Mucosa of rectum (tissue), 2 donors: ENCODE data around the gene DAG1.

ENCODE experiments used
- H3K27ac ChIP-seq, 2 donors: one replicate each; pipeline ENCODE4 v1.7.0; 2013; ENCODE audit warnings: inconsistent platforms in 2 of 2, low read depth in 2 of 2, low read length in 2 of 2
- H3K27me3 ChIP-seq, 2 donors: one replicate each; pipeline ENCODE4 v1.7.0; 2013; ENCODE audit warnings: low read length in 2 of 2; ENCODE audit not compliant: control insufficient read depth in 2 of 2, insufficient read depth in 2 of 2
- H3K36me3 ChIP-seq, 2 donors: one replicate each; pipeline ENCODE4 v1.7.0; 2013; ENCODE audit warnings: low read length in 2 of 2; ENCODE audit not compliant: control insufficient read depth in 2 of 2, insufficient read depth in 2 of 2
- H3K4me1 ChIP-seq, 2 donors: one replicate each; pipeline ENCODE4 v1.7.0; 2013; ENCODE audit warnings: low read length in 2 of 2, mild to moderate bottlenecking in 1 of 2; ENCODE audit not compliant: control insufficient read depth in 2 of 2, insufficient read depth in 2 of 2
- H3K4me3 ChIP-seq, 2 donors: one replicate each; pipeline ENCODE4 v1.7.0; 2013; ENCODE audit warnings: low read length in 2 of 2
- H3K9ac ChIP-seq, 2 donors: one replicate each; pipeline ENCODE4 v1.7.0; 2013; ENCODE audit warnings: low read length in 2 of 2, low read depth in 1 of 2, mild to moderate bottlenecking in 1 of 2
- H3K9me3 ChIP-seq, 2 donors: one replicate each; pipeline ENCODE4 v1.7.0; 2013; ENCODE audit warnings: low read length in 2 of 2; ENCODE audit not compliant: control insufficient read depth in 2 of 2
- donor health status: healthy.
- donor health status: Normal muscosa, but diverticular disease.

DAG1 gene

DNA sequence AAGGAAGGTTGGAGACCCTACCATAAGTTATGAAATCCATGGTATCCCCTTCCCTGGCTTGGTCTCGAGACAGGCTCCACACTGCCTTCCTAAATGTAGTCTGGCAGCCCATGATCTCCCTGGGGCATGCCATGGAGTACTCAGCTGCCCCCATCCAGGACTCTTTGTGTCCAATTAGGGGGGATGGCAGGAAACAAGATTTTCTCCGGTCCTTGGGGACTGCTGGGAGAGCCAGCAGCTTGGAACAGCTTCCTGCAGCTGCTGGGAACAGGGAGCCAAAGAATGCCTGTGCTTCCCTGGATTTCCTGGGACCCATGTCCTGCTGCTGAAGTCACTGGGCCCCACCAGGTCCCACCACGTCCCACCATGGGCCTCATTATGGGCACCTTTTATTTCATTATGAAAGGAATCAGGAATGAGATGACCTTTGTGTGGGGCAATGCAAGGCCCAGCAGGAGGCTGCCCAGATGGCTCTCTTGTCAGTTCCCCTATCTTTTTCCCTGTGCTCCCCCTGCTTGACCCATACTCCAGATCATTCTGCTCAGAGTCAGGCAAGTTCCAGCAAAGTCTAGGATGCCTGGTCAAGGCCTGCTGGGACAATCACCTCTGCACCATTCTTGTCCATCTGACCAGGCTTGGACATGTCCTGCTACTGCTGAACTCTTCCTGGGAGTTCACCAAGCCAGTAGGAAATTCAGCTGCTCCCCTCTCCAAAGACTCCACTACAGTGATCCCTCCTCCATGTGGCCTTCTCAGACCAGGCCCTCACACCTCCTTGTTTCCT lies 15.0 kb upstream of the DAG1 start:
- Histone ChIP-seq H3K36me3 (no peaks in the 10 kb centered on the region), H3K9ac (no peak overlapping the region), H3K27ac (no peak overlapping the region), H3K4me3 (no peak overlapping the region), H3K4me1 (no peaks in the 10 kb centered on the region), H3K27me3 (no peaks in the 10 kb centered on the region), H3K9me3 (no peaks in the 10 kb centered on the region)

DNA sequence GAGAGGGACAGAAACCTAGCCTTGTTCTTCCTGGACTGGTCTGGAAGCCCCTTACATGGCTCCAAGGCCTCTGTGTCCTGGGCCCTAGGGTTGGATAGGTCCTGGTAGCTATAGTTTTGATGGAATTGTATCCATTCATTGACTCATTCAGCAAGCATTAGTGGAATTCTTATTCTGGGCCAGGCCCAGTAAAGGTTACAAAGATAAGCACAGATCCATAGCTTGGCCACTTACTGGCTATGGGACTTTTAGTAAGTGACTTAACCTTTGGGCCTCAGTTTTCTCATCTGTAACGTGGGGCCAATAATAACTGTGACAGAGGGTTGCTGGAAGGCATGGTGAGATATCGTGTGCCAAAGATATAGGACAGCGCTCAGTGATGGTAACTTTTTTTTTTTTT lies 13.6 kb upstream of the DAG1 start:
- H3K9ac ChIP-seq = no peak overlapping the region
- H3K9me3 ChIP-seq = no peaks in the 10 kb centered on the region
- H3K36me3 ChIP-seq = no peaks in the 10 kb centered on the region
- H3K4me1 ChIP-seq = peaks cover 0 to 2% of the 10 kb centered on the region in 2 donors
- no peak overlapping the region for H3K27ac ChIP-seq
- H3K27me3 ChIP-seq = no peaks in the 10 kb centered on the region
- H3K4me3 ChIP-seq = no peak overlapping the region

DNA sequence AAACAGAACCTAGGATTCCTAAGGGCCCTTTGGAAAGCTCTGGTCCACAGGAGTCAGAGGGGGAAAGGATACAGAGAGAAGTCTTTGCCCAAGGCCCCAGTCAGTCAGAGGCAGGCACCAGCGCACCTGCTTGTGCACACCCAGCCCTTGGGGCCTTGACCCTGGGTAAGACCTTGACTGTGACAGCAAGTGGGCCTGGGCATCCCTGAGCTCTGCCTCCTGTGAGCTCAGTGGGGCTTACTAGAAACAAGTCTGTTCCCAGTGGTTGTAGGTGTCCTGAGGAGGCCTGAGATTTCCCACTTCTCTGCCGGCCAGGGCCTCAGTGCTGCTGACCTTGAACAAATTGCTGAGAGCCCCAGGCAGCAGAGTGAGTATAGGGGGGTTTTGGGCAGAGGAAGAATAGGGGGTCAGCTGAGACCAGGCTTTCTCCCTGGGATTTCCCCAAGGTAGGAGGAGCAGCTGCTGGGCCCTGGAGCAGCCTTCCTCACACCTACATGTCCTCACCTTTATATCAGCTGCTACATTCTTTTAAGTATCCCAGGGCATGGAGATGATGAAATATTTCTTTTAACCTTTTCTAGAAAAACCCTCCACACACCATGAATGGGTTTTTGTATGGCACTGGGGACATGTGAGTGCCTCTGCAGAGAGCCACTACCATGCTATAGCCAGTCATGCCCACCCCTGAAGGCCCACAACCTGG lies 9.7 kb upstream of the DAG1 start:
- Histone ChIP-seq H3K4me1 (peaks cover 0 to 5% of the 10 kb centered on the region in 2 donors), H3K36me3 (no peaks in the 10 kb centered on the region), H3K9ac (no peak overlapping the region), H3K27me3 (no peaks in the 10 kb centered on the region), H3K9me3 (no peaks in the 10 kb centered on the region), H3K4me3 (no peak overlapping the region), H3K27ac (no peak overlapping the region)

DNA sequence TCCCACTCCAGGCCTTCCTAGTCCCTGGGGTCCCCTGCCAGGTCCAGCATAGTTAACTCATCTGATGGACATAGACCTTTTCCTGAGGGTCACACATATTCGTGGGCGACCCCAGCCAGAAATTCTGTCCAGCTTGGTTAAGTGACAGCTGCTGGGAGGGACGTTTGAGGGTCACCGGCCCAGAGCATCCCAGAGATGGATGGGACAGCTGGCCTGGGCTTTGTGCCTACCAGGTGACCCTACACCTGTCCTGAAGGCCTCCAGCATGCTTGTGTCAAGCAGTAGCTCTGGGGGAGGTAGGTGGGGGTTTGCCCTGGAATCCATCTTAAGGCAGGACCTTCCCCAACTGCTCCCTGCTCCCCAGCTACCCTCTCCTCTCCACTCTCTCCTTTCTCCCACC lies 9.1 kb upstream of the DAG1 start:
- Histone ChIP-seq H3K36me3 (no peaks in the 10 kb centered on the region), H3K4me1 (peaks cover 0 to 5% of the 10 kb centered on the region in 2 donors), H3K9me3 (no peaks in the 10 kb centered on the region), H3K27ac (no peak overlapping the region), H3K9ac (no peak overlapping the region), H3K27me3 (no peaks in the 10 kb centered on the region), H3K4me3 (no peak overlapping the region)

DNA sequence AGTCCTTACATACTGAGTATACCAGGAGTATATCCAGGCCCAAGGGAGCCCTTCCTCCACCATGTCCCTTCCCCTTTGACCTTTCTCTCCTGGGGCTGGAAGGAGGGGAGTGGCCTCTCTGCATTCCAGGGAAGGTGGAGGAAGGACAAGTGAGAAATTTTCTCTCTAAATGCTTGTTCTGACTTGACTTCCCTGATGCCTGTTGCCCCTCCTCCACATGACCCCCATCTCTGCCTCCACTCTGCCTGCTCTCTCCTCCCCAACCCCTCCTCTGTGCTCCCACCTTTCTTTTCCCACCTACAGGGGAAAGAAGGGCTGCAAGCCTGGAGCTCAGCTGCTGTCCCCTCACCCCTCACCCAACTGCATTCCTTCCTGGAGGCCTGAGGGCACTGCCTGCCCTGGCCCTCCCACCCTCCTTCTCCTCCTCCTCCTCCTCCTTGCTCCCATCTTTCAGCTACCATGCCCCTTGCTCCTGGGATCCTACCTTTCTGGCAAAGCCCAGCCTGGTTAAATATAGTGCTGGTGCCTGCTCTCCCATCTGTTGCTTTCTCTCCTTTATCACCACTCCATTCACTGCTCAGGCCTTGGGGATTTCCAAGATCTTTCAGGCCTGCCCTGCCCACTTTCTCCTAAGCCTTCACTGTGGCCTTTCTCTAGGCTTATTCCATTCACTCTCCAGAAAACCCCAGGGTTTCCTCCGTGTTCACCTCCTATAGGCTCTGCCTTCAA lies 8.5 kb upstream of the DAG1 start:
- Histone ChIP-seq H3K9me3 (no peaks in the 10 kb centered on the region), H3K36me3 (no peaks in the 10 kb centered on the region), H3K4me3 (no peak overlapping the region), H3K4me1 (peaks cover 0 to 5% of the 10 kb centered on the region in 2 donors), H3K27ac (no peak overlapping the region), H3K27me3 (no peaks in the 10 kb centered on the region), H3K9ac (peak overlapping the region in 1 of 2 donors; percentile 16)

DNA sequence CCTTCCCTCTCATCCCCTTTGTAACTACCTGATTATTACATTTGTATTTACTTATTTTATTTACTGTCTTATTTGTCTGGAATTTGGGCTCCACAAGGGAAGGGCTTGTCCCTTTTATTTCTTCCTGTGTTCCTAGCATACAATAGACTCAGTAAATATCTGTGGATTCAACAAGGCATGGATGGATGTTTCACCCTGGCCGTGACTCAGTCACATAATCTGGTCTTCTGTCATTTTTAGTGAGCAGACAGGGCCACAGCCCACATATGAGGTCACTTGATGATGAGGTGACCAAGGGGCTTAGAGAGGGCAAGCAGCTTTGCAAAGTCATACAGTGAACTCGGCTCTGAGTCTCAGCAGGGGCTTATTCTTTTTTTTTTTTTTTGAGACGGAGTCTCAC lies 7.8 kb upstream of the DAG1 start:
- no peaks in the 10 kb centered on the region for H3K9me3 ChIP-seq
- H3K4me3 ChIP-seq = no peak overlapping the region
- H3K27ac ChIP-seq = no peak overlapping the region
- peak overlapping the region in 1 of 2 donors; percentile 16 for H3K9ac ChIP-seq
- peaks cover 0 to 5% of the 10 kb centered on the region in 2 donors for H3K4me1 ChIP-seq
- H3K27me3 ChIP-seq = no peaks in the 10 kb centered on the region
- no peaks in the 10 kb centered on the region for H3K36me3 ChIP-seq

DNA sequence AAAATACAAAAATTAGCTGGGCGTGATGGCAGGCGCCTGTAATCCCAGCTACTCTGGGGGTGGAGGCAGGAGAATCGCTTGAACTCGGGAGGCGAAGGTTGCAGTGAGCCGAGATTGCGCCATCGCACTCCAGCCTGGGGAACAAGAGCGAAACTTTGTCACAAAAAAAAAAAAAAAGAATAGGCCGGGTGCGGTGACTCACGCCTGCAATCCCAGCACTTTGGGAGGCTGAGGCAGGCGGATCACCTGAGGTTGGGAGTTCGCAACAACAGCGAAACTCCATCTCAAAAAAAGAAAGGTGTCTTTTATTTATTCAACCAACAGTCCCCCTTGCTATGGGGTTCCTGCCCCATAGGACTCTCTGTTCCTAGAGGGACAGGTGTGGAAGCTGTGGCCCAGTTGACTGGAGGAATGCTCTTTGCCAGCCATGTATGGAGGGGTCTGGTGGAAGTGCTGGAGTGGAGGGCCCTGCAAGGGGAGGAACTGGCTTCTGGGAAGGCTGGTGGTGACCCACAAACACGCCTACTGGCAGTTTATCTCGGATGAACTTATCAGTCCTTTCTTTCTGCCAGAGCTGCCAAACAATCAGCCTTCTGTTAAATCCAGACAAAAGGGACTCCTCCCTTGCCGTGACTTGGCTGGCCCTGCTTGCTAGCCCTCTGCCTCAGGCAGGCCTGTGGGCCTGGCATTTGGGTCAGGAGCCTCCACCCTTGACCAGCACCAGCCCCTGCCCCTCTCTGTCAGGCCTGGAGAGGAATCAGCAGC lies 4.6 kb upstream of the DAG1 start:
- H3K36me3 ChIP-seq = no peaks in the 10 kb centered on the region
- H3K27me3 ChIP-seq = no peaks in the 10 kb centered on the region
- no peak overlapping the region for H3K4me3 ChIP-seq
- no peaks in the 10 kb centered on the region for H3K9me3 ChIP-seq
- peaks cover 10 to 14% of the 10 kb centered on the region in 2 donors for H3K4me1 ChIP-seq
- no peak overlapping the region for H3K9ac ChIP-seq
- H3K27ac ChIP-seq = peak overlapping the region in 1 of 2 donors; percentile 19

DNA sequence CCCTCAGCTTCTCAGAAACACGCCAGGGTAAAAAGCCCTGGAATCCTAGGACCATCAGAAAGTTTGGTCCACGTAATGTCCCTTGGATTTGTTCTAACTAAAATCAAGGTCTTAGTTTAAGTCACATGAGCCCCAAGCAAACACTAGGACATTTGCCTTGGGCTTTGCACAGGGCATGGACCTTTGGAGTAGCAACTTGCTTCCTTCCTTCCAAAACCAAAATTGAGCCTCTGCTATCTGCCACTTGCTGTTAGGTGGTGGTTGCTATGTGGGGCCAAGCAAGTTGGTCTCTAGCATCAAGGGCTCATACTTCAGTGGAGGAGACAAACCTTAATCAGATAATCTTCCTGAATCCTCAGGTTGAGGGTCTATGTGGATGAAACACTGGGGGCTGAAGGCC lies 4.0 kb upstream of the DAG1 start:
- Histone ChIP-seq H3K27me3 (no peaks in the 10 kb centered on the region), H3K9me3 (no peaks in the 10 kb centered on the region), H3K4me3 (no peak overlapping the region), H3K9ac (no peak overlapping the region), H3K36me3 (no peaks in the 10 kb centered on the region), H3K4me1 (peaks cover 11 to 14% of the 10 kb centered on the region in 2 donors), H3K27ac (no peak overlapping the region)

DNA sequence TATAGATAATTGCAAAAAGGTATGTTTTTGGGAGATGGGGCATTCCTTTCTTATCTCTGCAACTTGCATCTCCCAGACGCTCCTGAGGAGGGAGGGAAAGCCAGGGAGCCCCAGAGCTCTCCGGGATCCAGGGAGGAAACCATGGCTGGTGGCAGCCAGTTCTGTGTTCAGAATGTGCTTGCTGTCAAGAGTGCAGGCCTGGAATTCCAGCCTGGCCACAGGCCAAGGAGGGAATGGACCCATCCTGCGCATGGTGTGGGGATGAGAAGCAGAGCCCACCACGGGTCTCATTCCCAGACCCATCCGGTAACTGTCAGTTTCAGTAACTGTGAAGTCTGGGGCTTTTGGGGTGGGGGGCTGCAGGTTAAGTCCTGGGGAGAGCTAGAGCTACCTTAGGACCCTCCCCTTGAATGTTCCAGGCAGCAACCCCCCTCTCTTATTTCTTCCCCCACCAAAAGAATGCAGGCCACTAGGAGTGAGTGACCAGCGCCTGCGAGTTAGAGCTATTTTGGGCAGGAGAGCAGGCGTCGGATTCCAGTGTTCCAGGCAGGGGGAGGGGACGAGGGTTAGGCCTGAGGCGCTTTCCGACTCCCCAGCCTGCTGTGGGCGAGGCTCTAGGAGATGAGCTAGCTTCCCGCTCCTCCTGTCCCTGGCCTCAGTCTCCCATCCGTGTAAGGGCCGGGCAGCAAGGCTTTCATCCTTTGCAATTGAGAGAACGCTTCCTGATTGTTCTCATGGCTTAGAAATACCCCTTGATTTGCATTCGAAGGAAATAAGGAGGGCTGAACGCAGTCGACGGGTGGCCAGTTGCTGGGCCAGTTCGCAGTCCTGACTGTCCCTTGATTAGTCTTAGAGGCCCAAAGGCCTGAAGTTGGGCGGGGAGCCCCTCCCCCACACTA lies 781 bp upstream of the DAG1 start:
- H3K9me3 ChIP-seq = no peaks in the 10 kb centered on the region
- H3K27me3 ChIP-seq = no peaks in the 10 kb centered on the region
- peak overlapping the region; percentile 65 to 87 for H3K4me3 ChIP-seq
- H3K9ac ChIP-seq = peak overlapping the region; percentile 86 to 98
- no peaks in the 10 kb centered on the region for H3K36me3 ChIP-seq
- H3K27ac ChIP-seq = peak overlapping the region; percentile 97 to 98
- peaks cover 19 to 21% of the 10 kb centered on the region in 2 donors for H3K4me1 ChIP-seq
